HCT116 (cell line): ENCODE results near the gene TGOLN2.

Source experiments
- CEBPB ChIP-seq: IDR thresholded peaks from 2 replicates; pipeline ENCODE4 v1.6.1; 2012; ENCODE audit warnings: low read depth
- CTCF ChIP-seq, 3 experiments: fragments of 200-600 bp in 1 of 3; sonication (generic) in 1 of 3; IDR thresholded peaks in 2 of 3; conservative IDR thresholded peaks in 1 of 3; 2 replicates each; pipeline ENCODE4 v1.5.1; 2012 to 2017; ENCODE audit warnings: low read depth in 2 of 3, low read length in 2 of 3, antibody characterized with exemption in 1 of 3, borderline replicate concordance in 1 of 3, control low read depth in 1 of 3, mild to moderate bottlenecking in 1 of 3, mixed read lengths in 1 of 3, mixed run types in 1 of 3, moderate library complexity in 1 of 3; ENCODE audit not compliant: insufficient read depth in 1 of 3
- EZH2 ChIP-seq: fragments of 200-600 bp; sonication (generic); IDR thresholded peaks from 2 replicates; pipeline ENCODE4 v1.6.1; 2017; ENCODE audit warnings: antibody characterized with exemption, mixed run types
- POLR2A ChIP-seq: IDR thresholded peaks from 2 replicates; pipeline ENCODE4 v1.7.0; 2011; ENCODE audit warnings: borderline replicate concordance; ENCODE audit not compliant: insufficient read depth, insufficient read length; ENCODE audit errors: extremely low read depth
- SRF ChIP-seq: IDR thresholded peaks from 2 replicates; pipeline ENCODE4 v1.6.1; 2012; ENCODE audit warnings: low read depth
- TCF7L2 ChIP-seq: IDR thresholded peaks from 2 replicates; pipeline ENCODE4 v1.7.0; 2011; ENCODE audit warnings: borderline replicate concordance, inconsistent platforms; ENCODE audit not compliant: insufficient read depth, insufficient read length; ENCODE audit errors: extremely low read depth

GRCh38 chr2:85275984-85276540 is 51.7 kb downstream of the TGOLN2 start:
- no peak for TF ChIP-seq CTCF (IDR thresholded peaks at IDR 0.05 in 2 of 3, conservative IDR thresholded peaks at IDR 0.05 in 1 of 3; ENCODE audit: borderline replicate concordance in 1 of 3, insufficient read depth in 1 of 3, low read depth in 2 of 3, low read length in 2 of 3)
- TF ChIP-seq POLR2A, result no peak
- TF ChIP-seq EZH2, result no peak
- no peak for TF ChIP-seq SRF
- no peak for TF ChIP-seq TCF7L2
- no peak for TF ChIP-seq CEBPB
